Breast epithelium (tissue), 4 donors: ENCODE measurements around the gene USP2. TPM values are rescaled to one million over a fixed set of nuclear protein-coding genes. Genes with fewer than 3 reads are reported as not detected.

Source experiments
- DNase-seq, 2 donors: peaks; one replicate each; pipeline ENCODE4 v3.0.0-alpha.2; 2019; ENCODE audit warnings: low spot score in 2 of 2
- H3K27ac ChIP-seq, 2 donors: fragments of 200-600 bp; sonication (generic) in 1 of 2; one replicate each; pipeline ENCODE4 v1.5.1; 2016 to 2019; ENCODE audit warnings: mild to moderate bottlenecking in 1 of 2
- H3K27me3 ChIP-seq, 2 donors: fragments of 200-600 bp; sonication (generic) in 1 of 2; one replicate each; pipeline versions ENCODE4 v1.5.1 to v1.6.0; 2017 to 2019; ENCODE audit warnings: control low read depth in 1 of 2, mild to moderate bottlenecking in 1 of 2
- H3K36me3 ChIP-seq: fragments of 200-600 bp; one replicate; pipeline ENCODE4 v1.5.1; 2019
- H3K4me1 ChIP-seq, 2 donors: fragments of 200-600 bp; sonication (generic); one replicate each; pipeline ENCODE4 v1.5.1; 2016 to 2019; ENCODE audit warnings: control low read depth in 1 of 2
- H3K4me3 ChIP-seq, 3 donors: fragments of 200-600 bp; sonication (generic); 1 replicate in 2 of 3; 2 replicates in 1 of 3; pipeline ENCODE4 v1.5.1; 2016 to 2019; ENCODE audit warnings: mild to moderate bottlenecking in 3 of 3, moderate library complexity in 2 of 3
- H3K9me3 ChIP-seq, 2 donors: fragments of 200-600 bp; sonication (generic) in 1 of 2; one replicate each; pipeline ENCODE4 v1.5.1; 2016 to 2019; ENCODE audit warnings: control low read depth in 1 of 2
- POLR2A ChIP-seq: fragments of 450-650 bp; IDR thresholded peaks from one replicate; pipeline ENCODE4 v1.6.1; 2016; ENCODE audit warnings: antibody characterized with exemption, mild to moderate bottlenecking, moderate library complexity
- POLR2AphosphoS5 ChIP-seq, 3 donors: sonication (generic); formaldehyde crosslinking; IDR thresholded peaks; one replicate each; pipeline ENCODE4 v1.6.1; 2017; ENCODE audit warnings: antibody characterized with exemption in 3 of 3
- intact Hi-C: fragments of 100-400 bp; cut with DNase I; formaldehyde crosslinking; loops from one replicate; pipeline ENCODE4 v1.15.1; 2023; ENCODE audit warnings: low total_unique reads
- total RNA-seq, 3 donors: library from RNA; depleted of rRNA; stranded (reverse); fragments of >200 nt; gene quantifications; one replicate each; pipeline ENCODE4 v1.1.0, GENCODE V29; 2016
- TF ChIP-seq, protein P1 (sequence below), 3 donors: fragments of 450-650 bp; IDR thresholded peaks; one replicate each; pipeline ENCODE4 v1.5.1; 2016 to 2017; ENCODE audit warnings: antibody characterized with exemption in 3 of 3, mild to moderate bottlenecking in 3 of 3, moderate library complexity in 3 of 3

USP2 gene
- total RNA-seq, 3 donors from 2014 or later, result 0.48 to 3.8 (median 2.0) TPM

DNA sequence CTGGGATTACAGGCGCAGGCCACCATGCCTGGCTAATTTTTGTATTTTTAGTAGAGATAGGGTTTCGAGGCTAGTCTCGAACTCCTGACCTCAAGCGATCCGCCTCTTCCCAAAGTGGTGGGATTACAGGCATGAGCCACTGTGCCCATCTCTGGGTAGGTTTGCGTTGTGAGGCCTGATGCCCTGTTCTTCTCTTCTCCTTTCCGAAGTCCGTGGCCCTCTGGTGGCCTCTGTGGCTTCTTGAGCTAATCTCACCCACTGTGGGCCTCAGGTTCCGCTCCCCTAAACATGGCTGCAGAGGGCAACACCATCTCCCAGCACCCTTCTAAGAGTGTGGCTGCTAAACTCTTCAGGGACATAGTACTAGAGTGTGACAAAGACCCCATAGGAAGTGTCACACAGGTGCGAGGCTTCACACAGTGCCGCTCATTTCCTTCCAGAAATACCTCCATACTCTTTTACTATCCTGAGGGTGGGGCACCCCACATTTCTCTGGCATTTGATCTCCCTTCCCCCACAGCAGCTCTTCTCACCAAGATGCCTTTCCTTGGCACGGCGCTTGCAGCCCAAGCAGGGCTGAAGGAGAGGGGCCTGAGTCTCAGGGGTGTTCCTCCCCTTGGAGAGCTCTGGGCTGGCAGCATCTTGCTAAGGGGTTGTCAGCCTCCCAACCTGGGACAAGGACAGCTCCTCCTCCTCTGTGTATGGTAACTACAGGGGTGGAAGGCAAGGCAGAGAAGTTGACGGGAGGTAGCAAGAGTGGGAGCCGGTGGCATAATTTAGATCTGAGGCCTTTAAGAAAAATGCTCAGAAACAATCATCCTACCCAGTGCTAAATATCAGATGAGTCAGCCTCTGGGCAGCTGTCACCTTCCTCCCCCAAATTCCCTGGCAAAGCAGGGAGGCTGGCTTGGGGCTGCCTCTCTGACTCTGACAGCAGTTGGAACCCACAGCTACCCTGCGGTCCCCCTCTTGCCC lies 35.4 kb upstream of the USP2 start:
- no peak for TF ChIP-seq POLR2A
- TF ChIP-seq, protein P1, sequence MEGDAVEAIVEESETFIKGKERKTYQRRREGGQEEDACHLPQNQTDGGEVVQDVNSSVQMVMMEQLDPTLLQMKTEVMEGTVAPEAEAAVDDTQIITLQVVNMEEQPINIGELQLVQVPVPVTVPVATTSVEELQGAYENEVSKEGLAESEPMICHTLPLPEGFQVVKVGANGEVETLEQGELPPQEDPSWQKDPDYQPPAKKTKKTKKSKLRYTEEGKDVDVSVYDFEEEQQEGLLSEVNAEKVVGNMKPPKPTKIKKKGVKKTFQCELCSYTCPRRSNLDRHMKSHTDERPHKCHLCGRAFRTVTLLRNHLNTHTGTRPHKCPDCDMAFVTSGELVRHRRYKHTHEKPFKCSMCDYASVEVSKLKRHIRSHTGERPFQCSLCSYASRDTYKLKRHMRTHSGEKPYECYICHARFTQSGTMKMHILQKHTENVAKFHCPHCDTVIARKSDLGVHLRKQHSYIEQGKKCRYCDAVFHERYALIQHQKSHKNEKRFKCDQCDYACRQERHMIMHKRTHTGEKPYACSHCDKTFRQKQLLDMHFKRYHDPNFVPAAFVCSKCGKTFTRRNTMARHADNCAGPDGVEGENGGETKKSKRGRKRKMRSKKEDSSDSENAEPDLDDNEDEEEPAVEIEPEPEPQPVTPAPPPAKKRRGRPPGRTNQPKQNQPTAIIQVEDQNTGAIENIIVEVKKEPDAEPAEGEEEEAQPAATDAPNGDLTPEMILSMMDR (IDR thresholded peaks at IDR 0.05), result no peak
- no peak for TF ChIP-seq POLR2AphosphoS5 (IDR thresholded peaks at IDR 0.05)
- Histone ChIP-seq H3K4me1 (no peaks in the 10 kb centered on the region), H3K4me3 (peak overlapping the region in 1 of 3 donors; percentile 1), H3K9me3 (no peaks in the 10 kb centered on the region), H3K27ac (peak overlapping the region; percentile 78 to 87), H3K36me3 (no peaks in the 10 kb centered on the region), H3K27me3 (peaks cover under 1 to 12% of the 10 kb centered on the region in 2 donors)
- intact Hi-C loops, result no loop called here
- peak in 1 of 2 donors; percentile 43 for DNase-seq

DNA sequence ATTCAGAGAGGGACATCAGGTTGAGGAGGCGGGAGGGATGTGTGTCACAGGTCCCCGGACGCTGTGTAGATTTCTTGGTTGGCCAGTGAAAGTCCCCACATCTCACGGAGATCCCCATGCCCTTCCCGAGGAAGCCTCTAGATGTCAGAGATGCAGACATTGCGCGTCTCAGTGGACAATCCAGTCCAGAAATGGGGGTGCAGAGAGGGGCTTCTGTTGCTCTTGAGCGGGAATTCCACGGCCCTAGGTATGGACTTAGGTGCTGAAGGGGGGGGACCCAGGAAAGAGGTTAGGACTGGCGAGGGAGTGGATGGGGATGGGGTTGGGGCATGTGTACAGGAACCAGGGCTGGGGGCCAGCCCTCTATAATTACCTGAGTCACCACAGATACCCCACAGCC lies 34.5 kb upstream of the USP2 start:
- H3K4me3 ChIP-seq, result no peak overlapping the region
- no peak for TF ChIP-seq POLR2AphosphoS5 (IDR thresholded peaks at IDR 0.05)
- H3K4me1 ChIP-seq, result no peaks in the 10 kb centered on the region
- no peaks in the 10 kb centered on the region for H3K9me3 ChIP-seq
- intact Hi-C loops, result no loop called here
- H3K36me3 ChIP-seq, result no peaks in the 10 kb centered on the region
- no peak overlapping the region for H3K27ac ChIP-seq
- peaks cover 0 to 6% of the 10 kb centered on the region in 2 donors for H3K27me3 ChIP-seq
- no peak for DNase-seq

DNA sequence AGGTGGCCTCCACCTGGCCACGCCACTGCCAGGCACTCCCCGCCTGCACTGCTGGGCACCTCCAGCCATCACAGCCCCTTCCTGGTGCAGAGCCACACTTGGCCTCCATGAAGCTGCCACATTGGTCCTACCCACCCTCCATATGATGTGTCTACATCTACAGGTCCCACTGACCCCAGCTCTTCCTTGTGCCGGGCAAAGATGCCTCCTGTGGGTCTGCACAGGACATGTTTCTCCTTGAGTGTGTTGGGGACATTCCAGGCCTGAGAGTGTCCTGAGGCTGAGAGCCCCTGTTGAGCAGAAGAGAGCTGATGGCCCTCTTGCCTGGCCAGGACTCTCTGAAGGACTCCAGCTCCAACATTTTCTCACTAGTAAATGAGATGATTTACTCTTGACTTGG lies 34.0 kb upstream of the USP2 start:
- DNase-seq, result no peak
- no peaks in the 10 kb centered on the region for H3K9me3 ChIP-seq
- H3K27me3 ChIP-seq, result peaks cover 0 to 3% of the 10 kb centered on the region in 2 donors
- TF ChIP-seq POLR2AphosphoS5 (IDR thresholded peaks at IDR 0.05), result no peak
- TF ChIP-seq, protein P1 (IDR thresholded peaks at IDR 0.05), result no peak
- no peak for TF ChIP-seq POLR2A
- no peaks in the 10 kb centered on the region for H3K36me3 ChIP-seq
- intact Hi-C loops, result no loop called here
- no peak overlapping the region for H3K27ac ChIP-seq
- no peak overlapping the region for H3K4me3 ChIP-seq
- H3K4me1 ChIP-seq, result no peaks in the 10 kb centered on the region

DNA sequence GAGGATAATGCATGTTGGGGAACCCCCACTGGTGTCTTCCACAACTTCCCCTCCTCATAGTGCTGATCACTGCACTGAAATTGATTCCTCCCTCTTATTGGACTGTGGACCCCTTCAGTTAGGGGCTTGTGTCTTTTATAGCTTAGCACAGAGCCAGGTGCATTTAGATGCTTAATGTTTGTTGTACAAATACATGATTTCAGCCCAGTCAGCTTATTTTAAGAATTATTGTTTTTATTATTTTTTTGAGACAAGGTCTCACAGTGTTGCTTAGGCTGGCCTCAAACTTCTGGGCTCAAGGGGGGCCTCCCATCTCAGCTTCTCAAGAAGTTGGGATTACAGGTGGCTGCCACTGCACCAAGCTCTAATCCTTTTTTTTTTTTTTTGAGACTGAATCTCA lies 33.2 kb upstream of the USP2 start:
- Histone ChIP-seq H3K36me3 (no peaks in the 10 kb centered on the region), H3K4me3 (no peak overlapping the region), H3K4me1 (no peaks in the 10 kb centered on the region), H3K27me3 (no peaks in the 10 kb centered on the region), H3K27ac (no peak overlapping the region), H3K9me3 (no peaks in the 10 kb centered on the region)
- TF ChIP-seq POLR2AphosphoS5 (IDR thresholded peaks at IDR 0.05), result no peak
- no peak for TF ChIP-seq POLR2A
- TF ChIP-seq, protein P1 (IDR thresholded peaks at IDR 0.05), result no peak
- no peak for DNase-seq
- intact Hi-C loops, result no loop called here

DNA sequence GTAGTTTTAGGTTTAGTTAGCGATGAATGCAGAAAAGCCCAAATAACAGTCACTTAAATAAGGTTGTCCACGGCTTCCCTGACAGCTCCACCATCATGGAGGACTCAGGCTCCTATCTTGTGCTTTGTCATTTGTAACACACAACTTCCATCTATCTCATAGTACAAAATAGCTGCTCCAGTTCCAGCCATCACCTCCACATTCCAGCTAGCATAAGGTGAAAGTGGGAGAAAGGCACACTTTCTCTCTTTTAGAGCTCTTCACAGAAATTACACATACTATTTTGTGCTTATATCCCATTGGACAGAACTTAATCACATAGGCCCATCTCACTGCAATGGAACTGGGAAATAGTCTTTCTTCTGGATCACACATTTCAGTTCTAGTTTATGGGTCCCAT lies 32.8 kb upstream of the USP2 start:
- H3K4me1 ChIP-seq, result no peaks in the 10 kb centered on the region
- no peaks in the 10 kb centered on the region for H3K9me3 ChIP-seq
- H3K4me3 ChIP-seq, result no peak overlapping the region
- H3K27ac ChIP-seq, result no peak overlapping the region
- no peaks in the 10 kb centered on the region for H3K36me3 ChIP-seq
- intact Hi-C loops, result no loop called here
- no peak for DNase-seq
- no peaks in the 10 kb centered on the region for H3K27me3 ChIP-seq
- TF ChIP-seq POLR2AphosphoS5 (IDR thresholded peaks at IDR 0.05) (no peak), POLR2A (no peak)
- TF ChIP-seq, protein P1 (IDR thresholded peaks at IDR 0.05), result no peak
